GM18909 (cell line): ENCODE results near the gene GPR142.

ENCODE experiments used
- ATAC-seq: cut with Tn5 transposase; IDR thresholded peaks from one replicate; pipeline ENCODE4 v1.9.1; 2021; ENCODE audit warnings: mild to moderate bottlenecking; ENCODE audit not compliant: unreplicated experiment, poor library complexity

GPR142 gene

DNA sequence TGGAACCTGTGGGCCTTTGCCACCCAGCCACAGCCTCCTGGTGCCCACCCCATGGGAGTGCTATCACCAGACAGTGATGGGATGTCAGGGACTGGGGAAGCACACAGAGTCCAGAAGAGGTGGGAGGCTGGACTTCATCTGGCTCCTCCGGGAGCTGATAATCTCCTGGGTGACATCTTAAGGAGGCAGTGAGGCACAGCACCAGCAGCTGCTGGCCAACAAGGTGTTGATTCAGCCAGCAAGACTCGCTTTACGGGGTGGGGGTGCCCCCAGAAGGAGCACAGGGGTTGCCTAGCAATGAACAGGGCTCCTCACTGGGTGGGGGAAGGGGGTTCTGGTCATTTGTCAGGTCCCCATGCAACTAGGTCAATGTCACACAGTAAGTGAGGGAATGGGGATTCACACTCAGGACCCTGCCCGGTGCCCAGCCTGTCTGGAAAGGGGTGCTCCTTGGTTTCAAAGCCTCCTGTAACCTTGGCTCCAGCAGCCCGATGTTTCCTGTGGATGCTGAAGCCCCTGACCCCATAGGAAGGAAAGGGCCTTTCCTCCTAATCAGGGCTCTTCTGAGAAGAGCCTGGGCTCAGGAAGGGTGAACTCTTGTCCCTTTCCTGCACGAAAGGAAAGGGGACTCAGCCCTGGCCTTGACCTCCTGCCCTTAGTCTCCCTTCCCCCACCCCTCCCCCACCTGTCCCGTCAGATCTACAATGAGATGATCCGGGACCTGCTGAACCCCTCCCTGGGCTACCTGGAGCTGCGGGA is 23.6 kb upstream of the GPR142 start:
- no peak for ATAC-seq

DNA sequence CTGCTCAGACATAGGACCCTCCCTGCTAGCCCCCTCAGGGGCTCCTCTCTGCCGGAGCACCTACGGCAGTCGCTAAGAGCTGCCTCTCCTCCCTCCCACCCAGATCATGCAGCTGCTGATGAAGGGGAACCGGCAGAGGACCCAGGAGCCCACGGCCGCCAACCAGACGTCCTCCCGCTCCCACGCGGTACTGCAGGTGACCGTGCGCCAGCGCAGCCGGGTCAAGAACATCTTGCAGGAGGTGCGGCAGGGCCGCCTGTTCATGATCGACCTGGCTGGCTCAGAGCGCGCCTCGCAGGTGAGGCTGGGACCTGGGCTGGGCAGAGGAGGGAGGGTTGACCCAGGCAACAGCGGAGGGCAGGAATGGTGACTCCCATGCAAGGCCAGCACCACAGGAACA is 22.6 kb upstream of the GPR142 start:
- no peak for ATAC-seq

DNA sequence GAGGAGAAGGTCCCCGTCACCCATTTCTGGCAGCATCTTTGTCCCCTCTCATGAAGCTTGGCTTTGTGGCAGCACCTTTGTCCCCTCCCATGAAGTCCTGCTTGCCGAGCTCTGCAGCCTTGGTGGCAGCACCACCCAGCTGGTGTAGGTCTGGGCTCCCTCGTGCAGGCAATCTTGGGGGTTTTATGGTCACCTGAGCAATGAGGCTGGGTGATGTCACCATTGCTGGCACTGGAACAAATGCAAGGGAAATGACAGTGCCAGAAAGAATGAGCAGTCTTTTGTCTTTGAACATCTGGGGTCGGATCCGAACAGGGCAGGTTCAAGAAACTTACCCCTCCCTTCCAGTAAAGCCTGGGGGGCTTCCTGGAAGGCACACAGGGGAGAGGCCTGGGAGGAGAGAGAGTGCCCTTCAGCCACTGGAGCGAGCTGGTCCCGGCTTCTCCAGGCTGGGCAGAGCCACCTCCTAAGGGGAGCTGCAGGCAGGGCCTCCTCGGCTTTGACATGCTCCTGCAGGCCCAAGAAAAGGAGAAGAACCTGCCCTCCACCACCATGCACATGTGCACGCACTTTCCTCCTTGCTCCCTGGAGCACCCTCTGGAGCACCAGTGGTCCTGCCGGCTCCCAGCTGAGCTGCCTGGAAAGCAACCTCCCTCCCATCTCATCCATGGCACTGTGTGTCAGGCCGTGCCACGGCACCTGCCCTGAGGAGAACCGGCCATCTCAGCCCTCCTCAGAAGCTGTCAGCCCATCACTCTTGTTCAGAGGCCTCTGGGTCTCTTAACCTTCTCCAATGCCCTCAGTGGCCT is 21.7 kb upstream of the GPR142 start:
- no peak for ATAC-seq

DNA sequence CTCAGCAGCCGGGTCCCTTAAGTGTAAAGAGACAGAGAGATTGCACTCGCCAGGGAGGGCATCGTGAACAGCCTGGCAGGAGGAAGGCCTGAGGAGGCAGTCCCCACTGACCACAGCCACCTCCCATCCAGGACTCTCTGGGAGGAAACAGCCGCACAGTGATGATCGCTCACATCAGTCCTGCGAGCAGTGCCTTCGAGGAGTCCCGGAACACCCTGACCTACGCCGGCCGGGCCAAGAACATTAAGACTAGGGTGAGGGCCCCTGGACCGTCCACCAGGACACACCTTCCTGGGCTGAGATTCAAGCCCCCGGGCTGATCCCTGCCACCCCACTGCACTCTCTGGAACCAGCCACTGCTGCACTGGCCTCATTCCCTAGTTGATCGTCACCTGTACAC is 19.7 kb upstream of the GPR142 start:
- ATAC-seq = no peak

DNA sequence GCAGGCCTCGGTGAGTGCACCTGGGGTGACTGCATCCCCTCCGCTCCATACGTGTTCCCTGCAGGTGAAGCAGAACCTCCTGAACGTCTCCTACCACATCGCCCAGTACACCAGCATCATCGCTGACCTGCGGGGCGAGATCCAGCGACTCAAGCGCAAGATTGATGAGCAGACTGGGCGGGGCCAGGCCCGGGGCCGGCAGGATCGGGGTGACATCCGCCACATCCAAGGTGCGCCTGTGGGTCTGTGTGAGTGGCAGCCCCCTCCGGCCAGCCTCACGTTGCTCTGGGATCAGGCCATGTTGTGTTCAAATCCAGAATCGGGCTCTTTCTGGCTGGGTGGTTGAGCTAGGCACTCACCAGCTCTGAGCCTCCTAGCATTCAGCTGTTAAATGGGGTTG is 18.2 kb upstream of the GPR142 start:
- no peak for ATAC-seq

DNA sequence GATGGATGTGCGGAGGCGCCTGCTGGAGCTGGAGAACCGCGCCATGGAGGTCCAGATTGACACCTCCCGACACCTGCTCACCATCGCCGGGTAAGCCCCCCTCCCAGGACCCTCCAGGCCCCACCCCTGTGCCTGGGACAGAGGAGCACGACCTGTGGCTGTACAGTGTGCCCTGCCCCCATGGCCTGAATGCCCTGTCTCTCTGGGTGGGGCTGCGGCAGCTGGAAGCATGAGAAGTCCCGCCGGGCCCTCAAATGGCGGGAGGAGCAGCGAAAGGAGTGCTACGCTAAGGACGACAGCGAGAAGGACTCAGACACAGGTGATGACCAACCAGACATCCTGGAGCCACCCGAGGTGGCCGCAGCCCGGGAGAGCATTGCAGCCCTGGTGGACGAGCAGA is 16.8 kb upstream of the GPR142 start:
- ATAC-seq = no peak

DNA sequence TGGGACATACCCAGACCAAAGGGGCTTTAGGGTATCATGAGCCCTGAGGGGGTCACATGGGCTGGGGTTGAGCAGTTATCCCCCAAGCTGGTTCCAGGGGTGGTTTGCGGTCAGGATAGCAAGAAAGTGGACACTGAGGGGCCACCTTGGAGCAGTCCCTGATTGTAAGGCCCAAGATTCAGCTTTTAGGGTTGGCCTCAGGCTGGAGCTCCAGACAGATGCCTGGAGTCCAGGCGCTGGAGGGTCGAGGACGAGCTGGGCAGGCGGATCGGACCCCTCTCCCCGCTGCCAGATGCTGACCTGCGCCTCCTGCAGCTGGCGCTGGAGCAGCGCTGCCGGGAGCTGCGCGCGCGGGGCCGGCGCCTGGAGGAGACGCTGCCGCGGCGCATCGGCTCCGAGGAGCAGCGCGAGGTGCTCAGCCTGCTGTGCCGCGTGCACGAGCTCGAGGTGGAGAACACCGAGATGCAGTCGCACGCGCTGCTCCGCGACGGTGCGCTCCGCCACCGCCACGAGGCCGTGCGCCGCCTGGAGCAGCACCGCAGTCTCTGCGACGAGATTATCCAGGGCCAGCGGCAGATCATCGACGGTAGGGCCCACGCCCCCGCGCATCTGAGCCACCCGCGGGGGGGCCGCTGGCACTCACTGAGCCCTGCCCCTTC is 15.6 kb upstream of the GPR142 start:
- ATAC-seq = no peak

DNA sequence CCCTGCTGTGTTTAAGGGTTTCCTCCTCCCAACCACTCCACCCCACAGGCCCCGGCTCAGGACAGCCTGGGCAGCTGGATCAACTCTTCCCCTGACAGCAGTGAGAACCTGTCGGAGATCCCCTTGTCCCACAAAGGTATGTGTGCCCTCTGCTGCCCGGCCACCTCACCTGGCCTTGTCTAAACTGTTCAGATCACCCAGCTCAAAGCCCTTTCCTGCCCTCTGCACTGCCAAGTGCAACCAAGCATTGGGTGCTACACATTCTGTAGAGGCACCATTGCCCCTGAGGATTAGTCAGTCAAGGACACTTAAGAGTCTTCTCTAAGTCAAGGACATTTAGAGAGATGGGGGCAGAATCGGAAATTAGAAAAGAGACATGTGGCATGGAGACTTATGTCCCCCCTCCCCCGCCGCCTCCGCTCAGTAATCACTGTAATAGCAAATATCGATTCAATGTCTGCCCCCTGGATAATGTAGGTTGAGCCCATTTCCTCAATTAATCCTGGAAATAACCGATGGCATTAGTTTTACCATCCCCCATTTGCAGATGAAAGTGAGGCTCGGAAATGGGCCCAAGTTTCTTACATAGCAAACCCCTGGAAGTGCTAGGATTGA is 13.8 kb upstream of the GPR142 start:
- no peak for ATAC-seq

DNA sequence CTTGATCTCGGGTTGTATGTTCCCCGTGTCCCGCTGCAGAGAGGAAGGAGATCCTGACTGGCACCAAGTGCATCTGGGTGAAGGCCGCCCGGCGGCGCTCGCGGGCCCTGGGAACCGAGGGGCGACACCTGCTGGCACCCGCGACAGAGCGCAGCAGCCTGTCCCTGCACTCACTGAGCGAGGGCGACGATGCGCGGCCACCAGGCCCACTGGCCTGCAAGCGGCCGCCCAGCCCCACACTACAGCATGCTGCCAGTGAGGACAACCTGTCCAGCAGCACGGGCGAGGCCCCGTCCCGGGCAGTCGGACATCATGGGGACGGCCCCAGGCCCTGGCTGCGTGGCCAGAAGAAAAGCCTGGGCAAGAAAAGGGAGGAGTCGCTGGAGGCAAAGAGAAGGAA is 13.2 kb upstream of the GPR142 start:
- no peak for ATAC-seq

DNA sequence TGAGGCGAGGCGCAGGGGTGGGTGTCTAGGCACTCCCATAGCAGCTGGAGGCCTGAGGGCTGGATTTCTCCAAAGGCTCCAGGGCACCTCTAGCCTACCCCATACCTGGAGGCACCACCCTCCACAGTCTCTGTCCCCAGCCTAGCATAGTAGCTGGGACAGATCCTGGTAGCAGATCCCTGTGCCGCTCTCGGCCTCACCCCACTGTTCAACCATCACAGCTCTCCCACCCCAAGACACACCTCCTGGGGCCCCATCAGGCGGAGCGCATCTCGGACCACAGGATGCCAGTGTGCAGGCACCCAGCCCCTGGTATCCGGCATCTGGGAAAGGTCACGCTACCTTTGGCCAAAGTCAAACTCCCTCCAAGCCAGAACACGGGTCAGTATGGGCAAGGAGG is 12.7 kb upstream of the GPR142 start:
- no peak for ATAC-seq

DNA sequence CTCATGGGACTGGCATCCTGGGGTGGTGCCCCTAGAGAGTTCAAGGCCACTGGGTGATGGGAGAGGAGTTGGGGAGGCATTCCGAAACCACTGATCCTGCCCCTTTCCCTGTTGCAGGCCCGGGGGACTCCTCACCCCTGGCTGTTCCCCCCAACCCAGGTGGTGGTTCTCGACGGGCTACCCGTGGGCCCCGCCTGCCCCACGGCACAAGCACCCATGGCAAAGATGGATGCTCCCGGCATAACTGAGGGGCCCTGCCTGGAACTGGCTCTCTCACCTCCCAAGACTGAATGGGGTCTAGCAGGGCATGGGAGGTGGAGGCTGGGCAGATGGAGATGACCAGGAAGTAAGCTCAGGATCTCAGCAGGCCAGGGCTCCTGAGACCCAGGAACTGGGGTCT is 12.2 kb upstream of the GPR142 start:
- ATAC-seq = no peak

DNA sequence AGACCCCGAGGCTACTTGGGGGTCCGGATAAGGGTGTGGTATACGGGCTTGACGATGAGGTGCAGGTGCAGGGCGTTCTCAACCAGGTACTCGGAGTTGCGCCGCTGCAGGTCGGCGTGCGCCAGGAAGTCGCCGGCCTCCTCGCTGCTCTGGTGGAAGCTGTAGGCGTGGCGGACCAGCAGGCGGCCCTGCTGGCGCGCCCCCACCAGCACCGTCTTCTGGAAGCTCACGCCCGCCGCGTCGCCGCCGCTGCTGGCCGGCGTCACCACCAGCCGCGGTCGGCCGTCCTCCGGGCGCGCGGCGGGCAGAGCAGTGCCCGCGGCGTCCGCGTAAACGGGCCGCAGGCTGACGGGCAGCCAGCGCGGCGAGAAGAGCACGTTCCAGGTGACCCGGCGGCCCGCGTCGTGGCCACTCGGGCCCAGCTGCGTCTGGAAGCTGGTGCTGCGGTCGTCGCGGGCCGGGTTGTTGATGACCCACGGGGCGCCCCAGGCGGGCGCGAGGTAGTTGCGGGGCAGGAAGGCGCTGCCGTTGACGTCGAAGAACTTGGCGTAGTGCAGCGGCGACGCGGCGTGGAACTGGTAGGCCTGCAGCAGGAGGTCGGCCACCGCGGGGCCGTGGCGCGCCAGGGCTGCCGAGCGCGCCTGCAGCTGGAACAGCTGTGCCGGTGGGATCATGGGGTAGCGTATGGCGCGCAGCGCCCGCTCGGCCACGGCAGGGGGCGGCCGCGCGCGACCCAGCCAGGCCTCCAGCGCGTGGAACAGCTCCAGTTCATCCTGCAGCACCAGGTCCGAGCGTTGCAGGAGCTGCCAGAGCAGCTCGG is 10.4 kb upstream of the GPR142 start:
- ATAC-seq = no peak

DNA sequence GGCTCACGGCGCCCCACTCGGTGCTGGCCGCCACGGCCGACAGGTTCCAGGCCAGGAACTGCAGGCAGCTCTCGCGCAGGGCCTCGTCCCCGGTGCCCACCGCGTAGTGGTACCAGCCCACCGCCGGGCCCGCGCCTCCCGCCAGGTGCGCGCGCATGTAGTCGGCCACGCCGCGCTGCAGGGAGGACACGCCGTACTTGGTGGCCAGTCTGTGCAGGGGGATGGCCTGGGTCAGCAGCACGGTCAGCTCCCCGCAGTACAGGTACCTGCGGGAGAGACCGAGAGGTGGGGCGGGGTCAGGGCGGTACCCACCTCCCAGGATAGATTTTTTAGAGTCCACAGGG is 9.9 kb upstream of the GPR142 start:
- ATAC-seq = no peak

DNA sequence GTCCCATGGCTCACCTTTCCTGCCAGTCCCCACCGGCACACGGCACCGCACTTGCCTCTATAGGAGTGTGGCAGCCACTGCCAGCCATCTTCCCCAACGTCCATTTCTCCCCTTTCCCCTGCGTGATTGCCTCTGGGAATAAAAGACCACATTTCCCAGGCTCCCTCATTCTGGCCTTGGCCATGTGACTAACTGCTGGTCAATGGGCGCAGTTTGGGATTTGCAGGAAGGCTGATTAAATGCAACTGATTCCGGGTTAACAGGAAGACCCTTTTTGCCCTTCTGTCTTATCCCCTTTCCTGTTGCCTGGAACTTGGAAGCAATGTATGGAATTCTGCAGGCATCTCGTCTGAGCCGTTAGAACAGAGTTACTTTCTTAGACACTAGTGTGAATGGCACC is 8.6 kb upstream of the GPR142 start:
- ATAC-seq = no peak

DNA sequence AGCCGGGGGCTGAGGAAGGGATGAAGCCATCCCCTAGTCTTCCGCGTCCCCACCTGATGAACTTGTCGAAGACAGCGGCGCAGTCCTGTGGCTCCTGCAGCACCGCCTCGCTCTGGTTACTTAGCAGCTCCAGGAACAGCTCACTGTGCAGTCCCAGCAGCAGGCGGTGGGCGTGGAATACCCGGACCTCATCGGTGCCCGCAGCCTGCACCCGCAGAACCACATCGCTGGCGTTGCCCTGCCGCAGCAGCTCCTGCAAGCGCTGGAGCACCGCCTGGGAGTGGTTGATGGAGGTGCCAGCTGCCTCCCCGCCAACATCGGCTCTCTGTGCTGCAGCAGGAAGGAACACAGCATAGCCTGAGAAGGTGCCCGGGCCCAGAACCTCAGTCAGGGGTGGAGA is 7.4 kb upstream of the GPR142 start:
- no peak for ATAC-seq

DNA sequence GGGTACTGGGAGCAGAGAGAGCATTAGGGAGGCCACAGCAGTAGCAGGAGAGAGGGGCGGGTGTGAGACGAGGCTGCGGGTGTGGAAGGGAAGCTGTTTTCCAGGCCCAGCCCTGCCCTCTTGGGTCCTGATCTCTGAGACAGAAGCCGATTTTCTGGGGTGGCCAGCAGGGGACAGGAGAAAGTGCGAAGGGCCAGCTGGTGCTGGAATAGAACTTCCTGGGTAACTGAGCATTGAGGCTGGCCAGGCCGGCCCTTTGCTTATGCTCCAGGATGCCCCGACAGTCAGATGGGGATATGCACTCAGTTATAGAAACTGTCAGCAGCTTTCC is 6.4 kb upstream of the GPR142 start:
- ATAC-seq = no peak

DNA sequence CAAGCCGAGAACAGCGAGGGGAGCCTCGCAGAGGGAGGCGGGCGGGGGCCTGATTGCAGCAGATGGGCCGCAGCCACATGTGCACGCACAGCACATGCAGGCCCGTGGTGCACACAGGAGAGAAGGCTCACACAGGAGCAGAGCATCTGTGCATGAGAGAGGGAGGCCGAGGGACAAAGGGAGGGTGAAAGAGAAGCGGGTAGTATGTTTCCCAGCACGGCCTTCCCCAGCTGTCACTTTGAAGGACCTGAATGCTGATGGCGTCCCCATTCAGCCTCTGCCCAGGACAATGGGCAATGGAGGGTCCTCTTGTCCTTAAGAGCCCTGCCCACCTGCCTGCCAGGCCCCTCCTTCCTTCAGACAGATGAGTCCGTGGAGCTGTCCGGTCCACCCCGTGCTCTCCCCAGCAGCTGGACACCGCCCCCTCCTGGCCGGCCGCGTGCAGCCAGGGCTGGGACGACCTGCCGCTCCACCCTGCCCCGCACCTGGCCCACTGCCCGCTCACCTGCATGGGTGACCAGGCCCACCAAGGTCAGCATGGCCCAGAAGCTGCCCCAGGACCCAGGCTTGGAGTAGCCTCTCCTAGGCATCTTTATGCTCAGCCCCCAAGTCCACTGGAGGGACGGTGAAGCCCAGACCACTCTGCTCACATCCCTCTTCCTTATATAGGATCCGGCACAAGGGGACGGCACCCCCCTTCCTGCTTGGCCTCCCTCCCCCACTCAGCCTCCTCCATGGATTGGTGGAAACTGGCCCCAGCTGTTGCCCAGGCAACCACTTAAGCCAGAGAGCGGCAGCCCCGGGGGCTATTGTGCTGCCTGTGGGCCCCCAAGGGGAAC is 5.9 kb upstream of the GPR142 start, which contains the start of gene BTBD17:
Gene BTBD17 (minus strand): TSS at position 639 of the 839 bp plus-strand sequence. CDS start 49 bp downstream, at position 590.
- no peak for ATAC-seq

DNA sequence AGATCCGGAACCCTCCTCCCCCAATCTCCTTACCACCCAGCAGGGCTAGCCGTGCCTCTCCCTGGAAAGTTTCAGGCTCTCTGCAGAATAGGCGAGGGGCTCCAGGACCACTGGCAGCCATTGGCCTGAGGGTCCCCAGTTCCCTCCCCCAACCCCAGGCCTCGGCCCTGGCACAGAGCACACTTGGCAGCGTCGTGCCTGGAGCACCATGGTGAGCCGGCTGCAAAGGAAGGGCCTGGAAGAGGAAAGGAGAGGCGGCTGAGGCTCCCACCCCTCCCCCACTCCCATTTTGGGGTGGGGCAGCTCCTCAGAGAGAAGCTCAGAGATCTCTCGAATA is 5.3 kb upstream of the GPR142 start:
- ATAC-seq = no peak

DNA sequence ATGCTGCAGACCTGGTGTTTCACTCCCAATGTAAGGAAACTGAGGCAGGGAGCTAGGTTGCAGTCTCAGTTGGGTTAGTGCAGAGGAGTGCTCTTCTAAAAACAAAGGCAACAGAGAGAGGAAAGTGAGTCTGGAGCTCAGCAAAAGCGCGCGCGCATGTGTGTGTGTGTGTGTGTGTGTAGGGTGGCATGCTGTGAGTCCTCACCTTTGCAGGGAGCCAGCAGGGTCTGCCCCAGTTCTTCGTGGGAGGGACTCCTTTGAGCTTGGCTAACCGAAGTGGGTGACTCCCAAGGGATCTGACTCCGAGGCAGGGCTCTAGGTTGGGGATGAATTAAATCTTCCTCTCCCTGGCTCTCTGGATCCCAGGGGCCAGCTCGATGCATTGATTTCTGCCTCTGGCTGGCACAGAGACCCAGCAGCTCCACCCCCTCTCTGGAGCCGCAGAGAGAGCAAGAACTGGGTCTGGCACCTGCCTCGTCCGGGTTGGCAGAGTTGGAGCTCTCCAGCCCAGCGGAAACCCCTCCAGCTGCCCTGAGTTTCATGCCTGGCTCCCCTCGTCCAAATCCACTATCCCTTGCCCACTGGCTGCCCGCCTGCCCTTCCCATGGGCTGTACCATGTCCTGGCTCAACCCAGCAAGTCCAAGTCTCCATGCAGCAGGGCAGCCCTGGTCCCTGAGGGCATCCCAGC is 4.4 kb upstream of the GPR142 start:
- ATAC-seq = no peak
